Transverse colon (tissue), 4 donors: ENCODE data around the gene VMP1. TPM values are rescaled to one million over a fixed set of nuclear protein-coding genes. Genes with fewer than 3 reads are reported as not detected.
A peak's percentile ranks its signal among the peaks of the same experiment; 100 is the strongest.

ENCODE experiments used
- DNase-seq: peaks from one replicate; pipeline ENCODE4 v3.0.0-alpha.2; 2019
- H3K27ac ChIP-seq, 4 donors: fragments of 200-600 bp; sonication (generic); 2 replicates each; pipeline ENCODE4 v1.5.1; 2016 to 2018; ENCODE audit warnings: inconsistent platforms in 4 of 4
- H3K27me3 ChIP-seq: fragments of 200-600 bp; sonication (generic); 2 replicates; pipeline ENCODE4 v1.5.1; 2017; ENCODE audit warnings: inconsistent platforms
- H3K36me3 ChIP-seq, 4 donors: fragments of 200-600 bp; sonication (generic); 2 replicates each; pipeline ENCODE4 v1.5.1; 2017 to 2019; ENCODE audit warnings: inconsistent platforms in 4 of 4
- H3K4me1 ChIP-seq, 4 donors: fragments of 200-600 bp; sonication (generic); 2 replicates each; pipeline ENCODE4 v1.5.1; 2017 to 2020; ENCODE audit warnings: inconsistent platforms in 4 of 4
- H3K4me3 ChIP-seq, 4 donors: fragments of 200-600 bp; sonication (generic); 1 replicate in 1 of 4; 2 replicates in 3 of 4; pipeline versions ENCODE4 v1.5.1 to v1.6.1; 2017 to 2019; ENCODE audit warnings: inconsistent platforms in 4 of 4
- H3K9me3 ChIP-seq, 2 donors: fragments of 200-600 bp; sonication (generic); 2 replicates each; pipeline ENCODE4 v1.5.1; 2017 to 2019; ENCODE audit warnings: inconsistent platforms in 2 of 2
- EP300 ChIP-seq: sonication (generic); formaldehyde crosslinking; IDR thresholded peaks from one replicate; pipeline ENCODE4 v1.6.1; 2017; ENCODE audit warnings: antibody characterized with exemption, low read depth
- POLR2A ChIP-seq: fragments of 450-650 bp; IDR thresholded peaks from one replicate; pipeline ENCODE4 v1.6.1; 2016; ENCODE audit warnings: antibody characterized with exemption, mild to moderate bottlenecking, moderate library complexity
- POLR2AphosphoS5 ChIP-seq, 3 donors: sonication (generic); formaldehyde crosslinking; IDR thresholded peaks; one replicate each; pipeline ENCODE4 v1.6.1; 2016; ENCODE audit warnings: antibody characterized with exemption in 3 of 3
- whole genome bisulfite sequencing, 2 donors: methylation state at CpG; one replicate each; pipeline ENCODE4 v1.1.5; 2018; ENCODE audit warnings: low coverage in 1 of 2; 5-methylcytosine and 5-hydroxymethylcytosine counted together
- in situ Hi-C, 4 donors: fragments of 200-750 bp; cut with MboI; loops; one replicate each; pipeline versions ENCODE4 v1.15.0 to v1.15.1; 2017; ENCODE audit warnings: low sequenced_read_pairs in 3 of 4, low pct_ligation_motif_present in 1 of 4, low pct_unique_long_range_greater_than_20kb in 1 of 4
- intact Hi-C: fragments of 100-400 bp; cut with DNase I; formaldehyde crosslinking; loops from one replicate; pipeline ENCODE4 v1.15.1; 2023; ENCODE audit warnings: low total_unique reads
- total RNA-seq, 4 donors: library from RNA; depleted of rRNA; stranded (reverse); fragments of >200 nt; gene quantifications; one replicate each; pipeline ENCODE4 v1.1.0, GENCODE V29; 2016
- TF ChIP-seq, protein P1 (sequence below), 5 experiments: fragments of 200-600 bp in 3 of 5; fragments of 450-650 bp in 2 of 5; sonication (generic) in 3 of 5; IDR thresholded peaks; 1 replicate in 2 of 5; 2 replicates in 3 of 5; pipeline ENCODE4 v1.5.1; 2016 to 2017; ENCODE audit warnings: antibody characterized with exemption in 5 of 5, inconsistent platforms in 3 of 5, mild to moderate bottlenecking in 2 of 5, moderate library complexity in 1 of 5

Gene VMP1
- total RNA-seq, 4 donors from 2014 or later, result 136 to 547 (median 339) TPM

DNA sequence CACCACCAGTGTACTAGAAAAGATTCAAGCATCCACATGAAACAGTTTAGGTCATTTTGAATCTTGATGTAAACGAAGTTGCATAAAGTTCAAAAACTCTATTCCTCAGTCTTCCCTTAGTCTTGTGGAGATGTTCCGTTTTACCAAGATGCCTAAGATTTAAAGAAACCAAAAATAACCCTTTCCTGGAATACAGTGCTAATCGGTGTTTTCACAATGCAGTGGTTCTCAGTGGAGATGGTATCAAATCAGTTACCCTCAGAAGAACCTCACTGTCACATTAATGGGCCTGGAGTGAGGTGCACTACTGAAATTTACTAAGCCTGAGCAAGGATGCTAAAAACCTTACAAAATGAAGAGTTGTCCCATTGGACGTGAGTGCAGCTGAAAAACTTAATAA is 9.3 kb upstream of the VMP1 start:
- H3K27ac ChIP-seq, result no peak overlapping the region
- peaks cover 0 to 31% (median 8%) of the 10 kb centered on the region in 4 donors for H3K36me3 ChIP-seq
- no peak overlapping the region for H3K4me3 ChIP-seq
- no peaks in the 10 kb centered on the region for H3K9me3 ChIP-seq
- H3K4me1 ChIP-seq, result peaks cover 0 to 21% (median 7%) of the 10 kb centered on the region in 4 donors
- in situ Hi-C loops (no loop called here), intact Hi-C loops (no loop called here)
- TF ChIP-seq EP300, result no peak
- no peak for TF ChIP-seq POLR2AphosphoS5 (IDR thresholded peaks at IDR 0.05)
- TF ChIP-seq, protein P1, sequence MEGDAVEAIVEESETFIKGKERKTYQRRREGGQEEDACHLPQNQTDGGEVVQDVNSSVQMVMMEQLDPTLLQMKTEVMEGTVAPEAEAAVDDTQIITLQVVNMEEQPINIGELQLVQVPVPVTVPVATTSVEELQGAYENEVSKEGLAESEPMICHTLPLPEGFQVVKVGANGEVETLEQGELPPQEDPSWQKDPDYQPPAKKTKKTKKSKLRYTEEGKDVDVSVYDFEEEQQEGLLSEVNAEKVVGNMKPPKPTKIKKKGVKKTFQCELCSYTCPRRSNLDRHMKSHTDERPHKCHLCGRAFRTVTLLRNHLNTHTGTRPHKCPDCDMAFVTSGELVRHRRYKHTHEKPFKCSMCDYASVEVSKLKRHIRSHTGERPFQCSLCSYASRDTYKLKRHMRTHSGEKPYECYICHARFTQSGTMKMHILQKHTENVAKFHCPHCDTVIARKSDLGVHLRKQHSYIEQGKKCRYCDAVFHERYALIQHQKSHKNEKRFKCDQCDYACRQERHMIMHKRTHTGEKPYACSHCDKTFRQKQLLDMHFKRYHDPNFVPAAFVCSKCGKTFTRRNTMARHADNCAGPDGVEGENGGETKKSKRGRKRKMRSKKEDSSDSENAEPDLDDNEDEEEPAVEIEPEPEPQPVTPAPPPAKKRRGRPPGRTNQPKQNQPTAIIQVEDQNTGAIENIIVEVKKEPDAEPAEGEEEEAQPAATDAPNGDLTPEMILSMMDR (IDR thresholded peaks at IDR 0.05), result no peak
- TF ChIP-seq POLR2A, result no peak
- WGBS, 2 donors, result 80 to 81% methylated on average over 4 of the region's 4 CpGs
- no peak for DNase-seq
- no peaks in the 10 kb centered on the region for H3K27me3 ChIP-seq

DNA sequence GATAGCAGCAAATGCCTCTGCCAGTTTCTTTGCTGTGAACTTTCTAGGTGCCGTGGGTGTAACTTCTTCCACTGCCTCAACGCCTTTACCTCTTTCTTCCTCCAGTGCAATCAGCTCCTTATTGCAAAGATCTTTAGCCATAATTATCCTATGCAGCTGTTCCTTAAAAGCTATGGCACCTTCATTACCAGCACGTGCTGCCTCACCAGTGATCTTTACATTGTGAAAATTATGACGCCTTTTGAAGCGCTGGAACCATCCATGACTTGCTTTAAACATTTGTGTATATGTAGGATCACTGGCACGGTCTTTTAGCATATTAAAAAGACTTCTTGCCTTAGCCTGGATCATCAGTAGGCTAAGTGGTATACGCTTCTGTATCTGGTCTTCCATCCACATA is 8.2 kb upstream of the VMP1 start:
- intact Hi-C loops, result no loop called here
- no peak for TF ChIP-seq EP300
- 96 to 100% methylated on average over 2 to 7 of the region's 7 CpGs for WGBS, 2 donors
- Histone ChIP-seq H3K27me3 (no peaks in the 10 kb centered on the region), H3K4me3 (no peak overlapping the region), H3K36me3 (peaks cover 0 to 21% (median 3%) of the 10 kb centered on the region in 4 donors), H3K4me1 (peaks cover 0 to 20% (median 7%) of the 10 kb centered on the region in 4 donors), H3K27ac (no peak overlapping the region), H3K9me3 (no peaks in the 10 kb centered on the region)
- DNase-seq, result no peak
- in situ Hi-C loops, result no loop called here

DNA sequence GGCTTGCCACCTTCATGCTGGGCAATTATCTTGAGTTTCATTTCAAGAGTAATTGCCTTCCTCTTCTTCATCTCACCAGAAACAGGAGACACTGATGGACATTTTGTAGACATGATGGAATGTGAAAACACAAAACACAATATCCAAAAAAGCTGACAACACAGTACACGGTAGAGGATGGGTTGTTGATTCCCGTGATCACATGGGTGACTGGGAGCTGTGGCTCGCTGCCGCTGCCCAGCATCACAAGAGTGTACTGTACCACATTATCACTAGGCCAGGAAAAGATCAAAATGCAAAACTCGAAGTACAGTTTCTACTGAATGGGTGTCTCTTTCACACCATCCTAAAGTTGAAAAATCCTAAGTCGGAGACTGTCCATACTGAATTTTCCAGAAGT is 7.7 kb upstream of the VMP1 start:
- in situ Hi-C loops, result no loop called here
- Histone ChIP-seq H3K4me3 (no peak overlapping the region), H3K36me3 (peaks cover 0 to 18% (median under 1%) of the 10 kb centered on the region in 4 donors)

DNA sequence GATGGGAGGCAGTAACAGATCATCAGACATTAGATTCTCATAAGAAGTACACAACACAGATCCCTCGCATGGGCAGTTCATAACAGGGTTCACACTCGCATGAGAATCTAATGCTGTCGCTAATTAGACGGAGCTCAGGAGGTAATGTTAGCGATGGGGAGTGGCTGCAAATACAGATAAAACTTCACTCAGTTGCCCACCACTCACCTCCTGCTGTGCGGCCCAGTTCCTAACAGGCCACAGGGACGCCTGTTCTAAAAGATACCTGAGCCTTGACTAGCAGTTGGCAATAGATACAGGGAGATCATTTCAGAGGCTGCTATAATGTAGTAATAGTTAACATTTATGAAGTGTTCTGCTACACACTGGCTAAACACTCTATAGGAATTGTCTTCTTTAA is 5.2 kb upstream of the VMP1 start:
- WGBS, 2 donors, result 96 to 100% methylated on average over 4 to 7 of the region's 7 CpGs
- no peaks in the 10 kb centered on the region for H3K27me3 ChIP-seq
- H3K4me1 ChIP-seq, result peaks cover 11 to 37% (median 15%) of the 10 kb centered on the region in 4 donors
- TF ChIP-seq POLR2AphosphoS5 (IDR thresholded peaks at IDR 0.05), result no peak
- TF ChIP-seq POLR2A, result no peak
- TF ChIP-seq, protein P1 (IDR thresholded peaks at IDR 0.05), result no peak
- TF ChIP-seq EP300, result no peak
- H3K36me3 ChIP-seq, result peaks cover 0 to 4% (median 0%) of the 10 kb centered on the region in 4 donors
- no peak overlapping the region for H3K27ac ChIP-seq
- no peaks in the 10 kb centered on the region for H3K9me3 ChIP-seq
- no peak for DNase-seq
- in situ Hi-C loops (no loop called here), intact Hi-C loops (no loop called here)
- no peak overlapping the region for H3K4me3 ChIP-seq

More for the DNA sequence above, 7.7 kb upstream of the VMP1 start:
- Histone ChIP-seq H3K4me1 (peaks cover 0 to 26% (median 7%) of the 10 kb centered on the region in 4 donors), H3K27ac (no peak overlapping the region), H3K27me3 (no peaks in the 10 kb centered on the region), H3K9me3 (no peaks in the 10 kb centered on the region)
- TF ChIP-seq, protein P1 (IDR thresholded peaks at IDR 0.05), result no peak
- no peak for TF ChIP-seq POLR2A
- no peak for TF ChIP-seq POLR2AphosphoS5 (IDR thresholded peaks at IDR 0.05)
- no peak for TF ChIP-seq EP300
- intact Hi-C loops, result no loop called here
- WGBS, 2 donors, result 91 to 92% methylated on average over 6 of the region's 6 CpGs
- DNase-seq, result no peak

DNA sequence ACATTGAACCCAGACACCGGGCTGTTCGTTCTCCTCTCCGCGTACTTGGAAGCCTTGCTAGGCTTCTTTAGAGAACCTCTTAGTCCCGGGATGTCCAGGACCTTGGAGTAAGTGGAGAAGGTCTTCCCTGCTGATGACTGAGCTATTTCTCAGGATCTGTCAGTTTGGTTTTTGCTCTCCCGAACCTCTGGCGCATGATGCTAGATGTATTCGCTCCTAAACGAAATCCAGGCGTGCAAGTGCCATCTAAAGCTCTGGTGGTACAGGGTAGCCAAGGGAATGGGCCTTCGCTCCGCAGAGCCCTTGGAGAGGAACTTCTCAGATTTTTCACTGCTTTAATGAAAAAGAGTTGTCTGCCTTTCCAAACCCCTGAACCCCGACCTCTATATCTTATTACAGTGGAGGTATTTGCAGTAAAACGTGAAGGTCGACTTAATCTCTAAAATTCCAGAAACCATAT is 547 bp downstream of the VMP1 start:
- no peak for DNase-seq
- peaks cover 11 to 56% (median 33%) of the 10 kb centered on the region in 4 donors for H3K4me1 ChIP-seq
- in situ Hi-C loops, result no loop called here
- peak overlapping the region; percentile 95 to 98 (median 97) for H3K27ac ChIP-seq
- H3K9me3 ChIP-seq, result no peaks in the 10 kb centered on the region
- TF ChIP-seq POLR2AphosphoS5 (IDR thresholded peaks at IDR 0.05), result no peak
- TF ChIP-seq, protein P1 (IDR thresholded peaks at IDR 0.05), result no peak
- no peak for TF ChIP-seq EP300
- no peak for TF ChIP-seq POLR2A
- intact Hi-C loops, result no loop called here
- no peaks in the 10 kb centered on the region for H3K36me3 ChIP-seq
- WGBS, 2 donors, result 0 to 1% methylated on average over 1 to 15 of the region's 15 CpGs
- H3K27me3 ChIP-seq, result no peaks in the 10 kb centered on the region
- H3K4me3 ChIP-seq, result peak overlapping the region; percentile 64 to 84 (median 75)
